WERI-Rb-1 (cell line): ENCODE data around the gene GIMAP8.
A peak's percentile ranks its signal among the peaks of the same experiment; 100 is the strongest.

Experiments used
- DNase-seq: peaks from one replicate; pipeline ENCODE4 v3.0.0-alpha.2; 2020
- H3K27ac ChIP-seq: fragments of 250-450 bp; sonication (Bioruptor Pico); 2 replicates; pipeline ENCODE4 v1.5.1; 2020; ENCODE audit warnings: mild to moderate bottlenecking, moderate library complexity
- H3K27me3 ChIP-seq: fragments of 250-450 bp; sonication (Bioruptor Pico); 2 replicates; pipeline ENCODE4 v1.5.1; 2021; ENCODE audit warnings: mild to moderate bottlenecking, low read depth, moderate library complexity; ENCODE audit not compliant: insufficient read depth, severe bottlenecking
- H3K36me3 ChIP-seq: fragments of 250-450 bp; sonication (Bioruptor Pico); 2 replicates; pipeline ENCODE4 v1.5.1; 2020; ENCODE audit warnings: mild to moderate bottlenecking, moderate library complexity
- H3K4me3 ChIP-seq: 2 replicates; pipeline ENCODE4 v1.5.1; 2011; ENCODE audit warnings: low read depth, mild to moderate bottlenecking, control low read depth, low read length
- H3K9me3 ChIP-seq: fragments of 250-450 bp; sonication (Bioruptor Pico); 2 replicates; pipeline ENCODE4 v1.5.1; 2021; ENCODE audit warnings: mild to moderate bottlenecking, moderate library complexity; ENCODE audit not compliant: severe bottlenecking
- CTCF ChIP-seq: IDR thresholded peaks from 2 replicates; pipeline ENCODE4 v1.5.1; 2011; ENCODE audit warnings: low read depth, mild to moderate bottlenecking, control low read depth, inconsistent platforms, low read length

GIMAP8 gene

GRCh38 chr7:150421831-150422230, 28.6 kb upstream of the GIMAP8 start:
- no peak for TF ChIP-seq CTCF
- no peak for DNase-seq
- Histone ChIP-seq H3K9me3 (no peaks in the 10 kb centered on the region), H3K27ac (no peak overlapping the region), H3K4me3 (no peak overlapping the region), H3K27me3 (no peaks in the 10 kb centered on the region), H3K36me3 (no peaks in the 10 kb centered on the region)

GRCh38 chr7:150425670-150426069, 24.8 kb upstream of the GIMAP8 start:
- Histone ChIP-seq H3K4me3 (no peak overlapping the region), H3K9me3 (no peaks in the 10 kb centered on the region)
- no peak for TF ChIP-seq CTCF

GRCh38 chr7:150428671-150429451, 21.6 kb upstream of the GIMAP8 start:
- Histone ChIP-seq H3K36me3 (no peaks in the 10 kb centered on the region), H3K27me3 (no peaks in the 10 kb centered on the region), H3K9me3 (no peaks in the 10 kb centered on the region), H3K27ac (peak overlapping the region; percentile 41), H3K4me3 (no peak overlapping the region)
- no peak for TF ChIP-seq CTCF
- DNase-seq = peak; percentile 75

More at GRCh38 chr7:150425670-150426069, 24.8 kb upstream of the GIMAP8 start:
- Histone ChIP-seq H3K27ac (no peak overlapping the region), H3K27me3 (no peaks in the 10 kb centered on the region), H3K36me3 (no peaks in the 10 kb centered on the region)
- no peak for DNase-seq

- Histone ChIP-seq H3K27me3 (no peaks in the 10 kb centered on the region), H3K27ac (no peak overlapping the region), H3K36me3 (no peaks in the 10 kb centered on the region), H3K4me3 (no peak overlapping the region), H3K9me3 (no peaks in the 10 kb centered on the region)
- no peak for DNase-seq
- no peak for TF ChIP-seq CTCF
Observed at GRCh38 chr7:150429699-150430098, 20.7 kb upstream of the GIMAP8 start.

GRCh38 chr7:150430465-150431085, 19.9 kb upstream of the GIMAP8 start:
- no peak overlapping the region for H3K27ac ChIP-seq
- H3K4me3 ChIP-seq = no peak overlapping the region
- no peaks in the 10 kb centered on the region for H3K27me3 ChIP-seq
- no peak for TF ChIP-seq CTCF
- H3K36me3 ChIP-seq = no peaks in the 10 kb centered on the region
- H3K9me3 ChIP-seq = no peaks in the 10 kb centered on the region
- DNase-seq = no peak
